ELF-1 (cell line): ENCODE results near the gene STYXL1.

ENCODE experiments used
- DNase-seq: peaks from one replicate; pipeline ENCODE4 v3.0.0-alpha.2; 2016; ENCODE audit warnings: low read depth, low spot score

The STYXL1 gene

GRCh38 chr7:75993689-75994387, 54.0 kb downstream of the STYXL1 start:
- DNase-seq = peak; percentile 81

GRCh38 chr7:75992083-75992755, 55.6 kb downstream of the STYXL1 start:
- no peak for DNase-seq

- no peak for DNase-seq
Measured at GRCh38 chr7:75991531-75992082, 56.2 kb downstream of the STYXL1 start.

- DNase-seq = no peak
Measured at GRCh38 chr7:75989500-75990388, 58.1 kb downstream of the STYXL1 start.

GRCh38 chr7:75988568-75989499, 59.0 kb downstream of the STYXL1 start:
- DNase-seq = no peak

GRCh38 chr7:75987805-75988567, 59.8 kb downstream of the STYXL1 start:
- DNase-seq = no peak

GRCh38 chr7:75987026-75987804, 60.6 kb downstream of the STYXL1 start:
- DNase-seq = no peak

GRCh38 chr7:75986147-75986781, 61.5 kb downstream of the STYXL1 start:
- no peak for DNase-seq

- DNase-seq = no peak
Measured at GRCh38 chr7:75985518-75986146, 62.2 kb downstream of the STYXL1 start.

- DNase-seq = no peak
Measured at GRCh38 chr7:75985009-75985517, 62.7 kb downstream of the STYXL1 start.

- DNase-seq = no peak
Measured at GRCh38 chr7:75984130-75985008, 63.4 kb downstream of the STYXL1 start.

GRCh38 chr7:75983471-75984129, 64.2 kb downstream of the STYXL1 start:
- DNase-seq = no peak

- no peak for DNase-seq
Measured at GRCh38 chr7:75982306-75983064, 65.3 kb downstream of the STYXL1 start.

- no peak for DNase-seq
Measured at GRCh38 chr7:75981453-75982305, 66.1 kb downstream of the STYXL1 start.

- DNase-seq = no peak
Measured at GRCh38 chr7:75981203-75981452, 66.7 kb downstream of the STYXL1 start.
